Measurements from ENCODE around the gene MEGF6. TPM values are rescaled to one million over a fixed set of nuclear protein-coding genes. Genes with fewer than 3 reads are reported as not detected.

The MEGF6 gene
- total and polyA plus RNA-seq, 9 of the 15 experiments (the other 6 are each of a cell fraction or from before 2014, with no cell fraction given) = 0.03 to 1.7 (median 0.24) TPM; not detected in 3

- Histone ChIP-seq H3K4me3 (no peak overlapping the region), H2AFZ (ENCODE audit: low read depth, low read length) (no peak overlapping the region), H3K79me2 (ENCODE audit: control insufficient read depth, insufficient read depth, low read length) (no peaks in the 10 kb centered on the region), H4K20me1 (replicated peaks; ENCODE audit: control insufficient read depth, insufficient read depth, low read length) (peaks cover 41% of the 10 kb centered on the region), H3K4me2 (ENCODE audit: insufficient read depth, low read length) (no peak overlapping the region), H3K9ac (ENCODE audit: insufficient read depth in 1 of 2, low read depth in 2 of 2, low read length in 2 of 2) (no peak overlapping the region), H3K27me3 (ENCODE audit: control insufficient read depth in 2 of 2, insufficient read depth in 2 of 2, low read length in 2 of 2) (peaks cover 24 to 67% of the 10 kb centered on the region in 2 experiments), H3K36me3 (ENCODE audit: control insufficient read depth, insufficient read depth, low read length) (no peaks in the 10 kb centered on the region), H3K9me1 (ENCODE audit: control insufficient read depth, insufficient read depth, low read length) (peaks cover 5% of the 10 kb centered on the region), H3K9me3 (replicated peaks; ENCODE audit: control insufficient read depth, insufficient read depth, low read depth, low read length) (no peaks in the 10 kb centered on the region), H3K4me1 (replicated peaks in 1 of 2; ENCODE audit: control insufficient read depth in 2 of 2, insufficient read depth in 2 of 2, low read length in 2 of 2) (peaks cover 0 to 19% of the 10 kb centered on the region in 2 experiments; a peak in 1 of 5 replicates), H3K27ac (ENCODE audit: extremely low read depth, low read depth, low read length) (no peak overlapping the region)
- ChIA-PET CTCF (ENCODE audit: low intra/inter-chr PET ratio) (interaction anchor here (2.0 kb wide), 1 partner anchor 161 kb away, joined by 5 read pairs; no protein-coding TSS in a partner anchor), POLR2A (interaction anchor here (0.6 kb wide), 1 partner anchor 114 kb away, joined by 3 read pairs; no protein-coding TSS in a partner anchor)
- TF ChIP-seq CBX2 (IDR thresholded peaks at IDR 0.05; ENCODE audit: insufficient read depth, low read length, poor library complexity, severe bottlenecking) (no peak), KAT2B (IDR thresholded peaks at IDR 0.05; ENCODE audit: low read depth, low read length) (no peak), DIDO1 (tag; IDR thresholded peaks at IDR 0.05; ENCODE audit: low read depth) (no peak), STAT5A (IDR thresholded peaks at IDR 0.05; ENCODE audit: borderline replicate concordance, low read length) (no peak), DEAF1 (CRISPR knock-in tag; IDR thresholded peaks at IDR 0.05) (no peak), ZBTB1 (CRISPR knock-in tag; IDR thresholded peaks at IDR 0.05; ENCODE audit: borderline replicate concordance, low read depth) (no peak)
- intact Hi-C loops (cut with micrococcal nuclease) (loop anchor here (5.0 kb wide), 1 partner anchor 70 kb away; no protein-coding TSS in a partner anchor), in situ Hi-C loops (cut with MboI) (no loop called here)
- no peak for FAIRE-seq
- no peak for ATAC-seq
- 2% methylated on average over 8 of the region's 8 CpGs for WGBS (ENCODE audit: insufficient coverage, low coverage, missing lambda C conversion rate)
- DNase-seq (ENCODE audit: extremely low read depth in 1 of 4, low spot score in 3 of 4) = no peak
- BruUV-seq (replicated peaks) = no TSS peak
Observed at GRCh38 chr1:3562712-3563111, 48.6 kb downstream of the MEGF6 start.

Measured in K562 (cell line).